Measurements from ENCODE around the gene SCNN1B.
"Not testable (repeated sequence)": the region's sequence is repeated elsewhere in the genome, so short reads cannot be mapped to it uniquely, and the experiment has no call there.

SCNN1B gene

DNA sequence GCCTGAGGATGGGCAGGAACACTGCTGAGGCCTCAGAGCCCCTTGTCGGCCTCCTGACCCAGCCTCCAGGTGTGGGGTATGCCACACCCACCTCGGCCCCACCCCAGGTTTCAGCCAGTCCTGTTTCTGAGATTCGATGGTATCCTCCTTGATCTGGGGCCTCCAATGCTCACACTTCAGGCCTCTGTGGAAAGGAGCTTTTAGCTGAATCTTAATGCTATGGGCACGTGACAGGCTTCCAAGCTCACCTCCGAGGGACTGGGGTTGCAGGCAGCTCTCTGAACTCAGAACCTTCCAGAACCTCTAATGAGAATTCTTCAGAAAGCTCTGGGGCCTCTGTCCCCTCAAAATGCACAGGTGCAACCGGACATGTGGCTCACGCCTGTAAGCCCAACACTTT, 54.8 kb downstream of the SCNN1B start:
- in situ Hi-C loops (cut with MboI; ENCODE audit: low sequenced_read_pairs, unreplicated experiment), result no loop called here
- no peak for DNase-seq (ENCODE audit: low spot score)
- TF ChIP-seq CTCF (IDR thresholded peaks at IDR 0.05; ENCODE audit: borderline replicate concordance, control extremely low read depth, extremely low read depth, insufficient read depth, missing control alignments), result no peak

GRCh38 chr16:23357761-23358290, 55.7 kb downstream of the SCNN1B start:
- no peak for DNase-seq (ENCODE audit: low spot score)

GRCh38 chr16:23359092-23359760, 57.1 kb downstream of the SCNN1B start:
- in situ Hi-C loops (cut with MboI; ENCODE audit: low sequenced_read_pairs, unreplicated experiment), result no loop called here
- no peak for TF ChIP-seq CTCF (IDR thresholded peaks at IDR 0.05; ENCODE audit: borderline replicate concordance, control extremely low read depth, extremely low read depth, insufficient read depth, missing control alignments)
- no peak for DNase-seq (ENCODE audit: low spot score)

More at GRCh38 chr16:23357761-23358290, 55.7 kb downstream of the SCNN1B start:
- TF ChIP-seq CTCF (IDR thresholded peaks at IDR 0.05; ENCODE audit: borderline replicate concordance, control extremely low read depth, extremely low read depth, insufficient read depth, missing control alignments), result no peak
- in situ Hi-C loops (cut with MboI; ENCODE audit: low sequenced_read_pairs, unreplicated experiment), result no loop called here

GRCh38 chr16:23362460-23363317, 60.6 kb downstream of the SCNN1B start:
- in situ Hi-C loops (cut with MboI; ENCODE audit: low sequenced_read_pairs, unreplicated experiment), result no loop called here
- DNase-seq (ENCODE audit: low spot score), result no peak
- TF ChIP-seq CTCF (IDR thresholded peaks at IDR 0.05; ENCODE audit: borderline replicate concordance, control extremely low read depth, extremely low read depth, insufficient read depth, missing control alignments), result no peak

DNA sequence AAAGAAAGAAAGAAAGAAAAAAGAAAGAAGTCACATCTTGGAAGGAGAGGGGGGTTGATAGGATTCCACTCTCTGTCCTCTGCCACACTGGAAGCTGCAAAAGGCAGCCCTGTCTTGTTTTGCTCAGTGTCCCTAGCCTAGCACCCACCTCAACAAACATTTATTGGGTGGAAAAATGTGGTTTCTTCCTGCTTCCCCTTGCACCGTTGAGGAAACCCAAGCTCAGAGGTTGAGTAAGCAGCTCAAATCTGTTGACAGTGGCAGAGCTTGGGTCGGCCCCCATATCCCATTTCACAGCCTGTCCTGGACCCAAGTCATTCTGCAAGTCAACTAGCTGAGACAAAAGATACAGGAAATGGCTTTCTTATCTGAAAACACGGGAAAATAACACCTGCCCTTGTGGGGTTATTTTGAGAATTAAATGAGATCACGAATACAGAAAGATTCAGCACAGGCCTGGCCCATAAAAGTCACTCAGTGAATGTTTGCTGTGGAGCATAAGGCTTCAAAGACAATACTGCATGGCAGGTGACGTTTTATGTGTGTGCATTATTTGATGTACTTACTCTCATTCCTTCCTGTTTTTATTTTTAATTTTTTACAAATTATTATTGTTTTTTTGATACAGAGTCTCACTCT, 63.6 kb downstream of the SCNN1B start:
- in situ Hi-C loops (cut with MboI; ENCODE audit: low sequenced_read_pairs, unreplicated experiment), result no loop called here
- no peak for DNase-seq (ENCODE audit: low spot score)
- no peak for TF ChIP-seq CTCF (IDR thresholded peaks at IDR 0.05; ENCODE audit: borderline replicate concordance, control extremely low read depth, extremely low read depth, insufficient read depth, missing control alignments)

- DNase-seq (ENCODE audit: low spot score); in situ Hi-C loops (cut with MboI; ENCODE audit: low sequenced_read_pairs, unreplicated experiment): not testable (repeated sequence)
These were observed 64.2 kb downstream of the SCNN1B start for GRCh38 chr16:23366341-23366740.
